ENCODE data around the gene FLNC. TPM values are rescaled to one million over a fixed set of nuclear protein-coding genes. Genes with fewer than 3 reads are reported as not detected.

The FLNC gene
- total and polyA plus RNA-seq, 9 of the 15 experiments (the other 6 are each of a cell fraction or from before 2014, with no cell fraction given) = 0.90 to 155 (median 28.8) TPM

DNA sequence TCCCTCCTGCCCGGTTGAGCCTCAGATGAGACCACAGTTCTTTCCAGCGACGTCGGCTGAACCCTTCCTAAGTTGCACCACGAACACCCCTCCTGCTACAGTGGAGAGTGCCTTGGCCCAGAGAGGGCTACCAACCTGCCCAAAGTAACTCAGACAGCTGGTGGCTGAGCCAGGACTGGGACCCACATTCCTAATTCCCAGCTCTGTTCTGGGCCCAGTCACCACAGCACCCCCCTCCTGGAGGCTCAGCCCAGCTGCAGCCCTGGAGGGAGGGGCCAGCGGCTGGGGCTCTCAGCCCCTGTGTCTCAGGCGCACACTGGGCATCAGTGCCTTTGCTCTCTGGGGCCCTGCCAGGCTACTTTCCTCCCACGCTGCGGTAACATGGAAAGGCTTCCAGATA is 43.0 kb downstream of the FLNC start:
- Histone ChIP-seq H3K4me1 (replicated peaks in 1 of 2; ENCODE audit: control insufficient read depth in 2 of 2, insufficient read depth in 2 of 2, low read length in 2 of 2) (peaks cover 0 to 39% of the 10 kb centered on the region in 2 experiments; a peak in 3 of 5 replicates), H2AFZ (ENCODE audit: low read depth, low read length) (no peak overlapping the region), H4K20me1 (replicated peaks; ENCODE audit: control insufficient read depth, insufficient read depth, low read length) (no peaks in the 10 kb centered on the region), H3K4me2 (ENCODE audit: insufficient read depth, low read length) (no peak overlapping the region), H3K4me3 (no peak overlapping the region), H3K9ac (ENCODE audit: insufficient read depth in 1 of 2, low read depth in 2 of 2, low read length in 2 of 2) (peak overlapping the region in 1 of 2 experiments; percentile 13; a peak in 1 of 4 replicates), H3K9me3 (replicated peaks; ENCODE audit: control insufficient read depth, insufficient read depth, low read depth, low read length) (no peaks in the 10 kb centered on the region), H3K27ac (ENCODE audit: extremely low read depth, low read depth, low read length) (no peak overlapping the region), H3K27me3 (ENCODE audit: control insufficient read depth in 2 of 2, insufficient read depth in 2 of 2, low read length in 2 of 2) (no peaks in the 10 kb centered on the region), H3K79me2 (ENCODE audit: control insufficient read depth, insufficient read depth, low read length) (no peaks in the 10 kb centered on the region), H3K9me1 (ENCODE audit: control insufficient read depth, insufficient read depth, low read length) (no peaks in the 10 kb centered on the region), H3K36me3 (ENCODE audit: control insufficient read depth, insufficient read depth, low read length) (peaks cover 6% of the 10 kb centered on the region; the same call in 1 of the 3 replicates)
- ChIA-PET CTCF (ENCODE audit: low intra/inter-chr PET ratio) (interaction anchor here (0.5 kb wide), 1 partner anchor 207 kb away, joined by 5 read pairs; no protein-coding TSS in a partner anchor), POLR2A (interaction anchor here (0.5 to 2.9 kb wide), 2 partner anchors 10 to 74 kb away, joined by 3 to 14 read pairs; partner anchors contain the start of gene ATP6V1F)
- BruUV-seq (replicated peaks) = no TSS peak
- FAIRE-seq (no peak), ATAC-seq (peak; percentile 40), DNase-seq (ENCODE audit: extremely low read depth in 1 of 4, low spot score in 3 of 4) (no peak)
- TF ChIP-seq L3MBTL2 (IDR thresholded peaks at IDR 0.05) = no peak
- no peak for TF ChIP-seq BMI1 (IDR thresholded peaks at IDR 0.05; ENCODE audit: low read length)
- no peak for TF ChIP-seq MIER1 (IDR thresholded peaks at IDR 0.05; ENCODE audit: low read depth)
- TF ChIP-seq BCL6 (CRISPR knock-in tag; IDR thresholded peaks at IDR 0.05) = no peak
- TF ChIP-seq, protein P1, sequence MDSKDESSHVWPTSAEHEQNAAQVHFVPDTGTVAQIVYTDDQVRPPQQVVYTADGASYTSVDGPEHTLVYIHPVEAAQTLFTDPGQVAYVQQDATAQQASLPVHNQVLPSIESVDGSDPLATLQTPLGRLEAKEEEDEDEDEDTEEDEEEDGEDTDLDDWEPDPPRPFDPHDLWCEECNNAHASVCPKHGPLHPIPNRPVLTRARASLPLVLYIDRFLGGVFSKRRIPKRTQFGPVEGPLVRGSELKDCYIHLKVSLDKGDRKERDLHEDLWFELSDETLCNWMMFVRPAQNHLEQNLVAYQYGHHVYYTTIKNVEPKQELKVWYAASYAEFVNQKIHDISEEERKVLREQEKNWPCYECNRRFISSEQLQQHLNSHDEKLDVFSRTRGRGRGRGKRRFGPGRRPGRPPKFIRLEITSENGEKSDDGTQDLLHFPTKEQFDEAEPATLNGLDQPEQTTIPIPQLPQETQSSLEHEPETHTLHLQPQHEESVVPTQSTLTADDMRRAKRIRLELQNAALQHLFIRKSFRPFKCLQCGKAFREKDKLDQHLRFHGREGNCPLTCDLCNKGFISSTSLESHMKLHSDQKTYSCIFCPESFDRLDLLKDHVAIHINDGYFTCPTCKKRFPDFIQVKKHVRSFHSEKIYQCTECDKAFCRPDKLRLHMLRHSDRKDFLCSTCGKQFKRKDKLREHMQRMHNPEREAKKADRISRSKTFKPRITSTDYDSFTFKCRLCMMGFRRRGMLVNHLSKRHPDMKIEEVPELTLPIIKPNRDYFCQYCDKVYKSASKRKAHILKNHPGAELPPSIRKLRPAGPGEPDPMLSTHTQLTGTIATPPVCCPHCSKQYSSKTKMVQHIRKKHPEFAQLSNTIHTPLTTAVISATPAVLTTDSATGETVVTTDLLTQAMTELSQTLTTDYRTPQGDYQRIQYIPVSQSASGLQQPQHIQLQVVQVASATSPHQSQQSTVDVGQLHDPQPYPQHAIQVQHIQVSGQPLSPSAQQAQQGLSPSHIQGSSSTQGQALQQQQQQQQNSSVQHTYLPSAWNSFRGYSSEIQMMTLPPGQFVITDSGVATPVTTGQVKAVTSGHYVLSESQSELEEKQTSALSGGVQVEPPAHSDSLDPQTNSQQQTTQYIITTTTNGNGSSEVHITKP (IDR thresholded peaks at IDR 0.05; ENCODE audit: partially characterized antibody) = peak; percentile 13
- intact Hi-C loops (cut with micrococcal nuclease) (no loop called here), in situ Hi-C loops (cut with MboI) (no loop called here)
- 57% methylated on average over 9 of the region's 9 CpGs for WGBS (ENCODE audit: insufficient coverage, low coverage, missing lambda C conversion rate)
